Activated CD4-positive, alpha-beta T cell treated with anti-CD3 and anti-CD28 coated beads, Interleukin-2, Interleukin-4, amounts not matched to agents 100 ng/mL and 50 ng/mL, durations not matched to agents 16 hours and 8 hours (primary cell): Measurements from ENCODE around the gene PRKG1.

Experiments used
- DNase-seq: peaks from one replicate; pipeline ENCODE4 v3.0.0-alpha.2; 2020; ENCODE audit warnings: low spot score

PRKG1 gene

DNA sequence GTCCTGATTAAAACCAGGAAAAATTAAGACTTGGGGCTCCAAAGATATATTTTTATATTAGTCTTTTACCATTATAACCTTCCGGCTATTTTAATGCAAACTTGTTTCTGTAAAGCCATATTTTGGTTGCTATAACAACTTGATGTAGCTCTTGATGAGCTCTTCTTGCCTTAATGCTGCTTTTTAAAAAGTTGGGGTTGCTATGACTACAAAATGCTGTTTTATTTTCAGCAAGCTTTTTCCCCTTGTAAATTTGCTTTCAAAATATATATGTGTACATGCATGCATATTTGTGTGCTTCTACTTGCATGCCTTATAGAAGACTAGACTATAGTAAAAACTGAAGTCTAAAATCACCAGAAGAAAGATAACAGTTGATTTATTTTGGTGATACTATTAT lies 525.4 kb downstream of the PRKG1 start:
- no peak for DNase-seq

DNA sequence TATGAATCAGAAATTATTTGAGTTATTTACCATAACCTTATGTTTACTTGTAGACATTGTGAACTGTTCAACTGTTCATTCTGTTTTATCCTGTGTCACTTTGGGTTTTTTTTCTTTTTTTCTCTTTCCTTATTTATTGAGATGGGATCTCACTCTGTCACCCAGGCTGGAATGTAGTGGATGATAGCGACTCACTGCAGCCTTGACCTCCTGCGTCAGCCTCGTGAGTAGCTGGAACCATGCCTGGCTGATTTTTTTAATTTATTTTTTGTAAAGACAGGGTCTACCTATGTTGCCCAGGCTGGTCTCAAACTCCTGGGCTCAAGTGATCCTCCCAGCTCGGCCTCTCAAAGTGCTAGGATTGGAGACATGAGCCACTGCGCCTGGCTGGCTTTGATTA lies 528.0 kb downstream of the PRKG1 start:
- DNase-seq: no peak

DNA sequence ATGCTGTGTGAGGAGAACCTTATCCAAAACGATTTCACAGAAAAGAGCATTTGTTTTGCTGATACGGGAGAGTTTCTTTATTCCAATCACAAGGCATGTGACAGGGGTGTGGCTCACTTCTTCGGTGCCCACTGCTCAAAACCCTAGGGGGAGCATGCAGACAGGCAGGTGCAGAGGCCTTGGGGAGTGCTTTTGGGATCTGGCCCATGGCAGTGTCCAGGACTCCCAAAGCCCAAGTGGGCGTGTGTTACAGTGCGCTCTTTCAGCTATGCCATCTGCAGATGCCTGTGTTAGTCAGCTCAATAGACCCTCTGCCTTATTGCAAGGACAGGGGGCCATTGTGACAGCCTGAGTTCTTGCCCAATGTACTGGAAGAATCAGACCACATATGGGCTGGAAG lies 530.3 kb downstream of the PRKG1 start:
- no peak for DNase-seq

- DNase-seq: no peak
Measured at GRCh38 chr10:51606825-51607462, 532.7 kb downstream of the PRKG1 start.

DNA sequence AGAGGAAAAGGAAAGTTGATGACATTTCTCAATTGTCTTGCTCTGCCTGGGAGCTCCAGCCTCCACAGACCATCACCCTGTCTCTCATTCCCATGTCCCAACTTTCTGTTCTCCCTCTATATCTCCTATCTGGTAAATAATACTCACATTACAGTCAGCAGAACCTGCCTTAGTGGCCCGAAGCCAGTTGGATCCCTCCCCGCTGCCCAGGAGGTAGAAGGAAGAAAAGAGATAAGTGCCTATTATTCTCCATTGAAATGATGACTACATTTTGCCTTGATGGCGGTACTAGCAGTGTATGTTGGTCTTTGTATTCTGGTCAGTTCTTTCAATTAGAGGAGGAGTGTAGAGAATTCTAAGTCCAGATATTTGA lies 533.2 kb downstream of the PRKG1 start:
- DNase-seq: no peak

DNA sequence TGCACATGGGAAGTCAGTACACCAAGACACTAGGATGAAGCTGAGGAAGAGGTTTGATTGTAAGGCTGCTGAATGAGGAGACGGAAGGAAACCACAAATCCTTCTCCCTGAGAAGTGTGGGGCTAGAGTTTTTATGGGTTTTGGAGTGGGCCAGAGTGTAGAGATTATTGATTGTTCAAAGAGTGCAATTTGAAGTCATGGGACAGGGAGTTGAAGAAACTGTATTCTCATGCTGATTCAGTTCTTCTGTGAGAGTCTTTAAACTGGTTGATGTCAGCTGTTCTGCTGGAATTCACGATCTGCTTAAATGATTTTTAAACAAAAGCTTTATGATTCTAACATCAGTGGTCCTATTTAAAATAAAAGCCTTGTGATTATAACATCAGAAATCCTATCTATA lies 533.9 kb downstream of the PRKG1 start:
- no peak for DNase-seq

GRCh38 chr10:51615764-51616298 lies 541.5 kb downstream of the PRKG1 start:
- no peak for DNase-seq

DNA sequence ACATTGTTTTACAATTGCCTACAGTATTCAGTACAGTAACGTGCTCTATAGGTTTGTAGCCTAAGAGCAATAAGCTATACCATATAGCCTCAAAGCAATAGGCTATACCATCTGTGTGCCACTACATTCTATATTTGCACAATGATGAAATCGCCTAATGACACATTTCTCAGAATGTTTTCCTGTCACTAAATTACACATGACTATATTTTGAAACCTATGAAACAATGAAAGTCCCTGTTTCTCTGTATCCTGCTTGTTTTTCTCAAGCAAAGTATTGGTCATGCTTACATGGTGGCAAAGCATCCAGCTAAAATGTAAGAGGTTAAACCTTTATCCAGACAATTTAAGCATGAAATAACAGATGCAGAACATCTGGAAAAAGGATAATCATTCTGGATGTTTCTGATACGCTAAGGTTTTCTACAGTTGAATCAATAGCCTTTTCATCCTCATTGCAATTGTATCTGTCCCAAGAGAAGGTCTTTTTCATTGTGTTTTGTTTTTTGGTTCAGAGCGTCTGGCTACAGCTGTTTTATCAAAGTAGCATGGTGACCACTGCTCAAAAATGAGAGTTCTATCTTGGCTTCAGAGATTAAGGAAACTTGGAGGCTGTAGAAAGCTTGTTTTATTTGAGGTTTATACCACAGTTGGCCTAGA lies 543.4 kb downstream of the PRKG1 start:
- peak; percentile 1 for DNase-seq

- no peak for DNase-seq
Measured at GRCh38 chr10:51619365-51619764, 545.1 kb downstream of the PRKG1 start.

DNA sequence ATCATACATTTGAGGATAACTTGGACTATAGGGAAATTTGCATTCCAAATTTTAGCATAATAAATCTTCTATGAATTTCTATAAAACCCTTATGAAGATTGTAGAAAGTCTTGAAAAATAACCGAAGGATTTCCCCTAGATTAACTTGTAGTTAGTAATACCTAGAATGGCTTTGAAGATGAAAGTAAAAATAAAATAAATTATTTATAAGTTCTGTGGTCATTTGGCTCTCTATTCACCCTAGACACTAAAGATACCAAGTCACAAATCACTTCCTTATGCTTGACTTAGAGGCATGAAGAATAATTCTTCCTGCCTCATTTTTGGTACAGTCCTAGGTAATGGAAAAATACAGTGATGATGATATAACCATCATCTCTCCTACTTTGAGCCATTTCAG lies 545.8 kb downstream of the PRKG1 start:
- no peak for DNase-seq

- no peak for DNase-seq
Measured at GRCh38 chr10:51624013-51624412, 549.7 kb downstream of the PRKG1 start.

DNA sequence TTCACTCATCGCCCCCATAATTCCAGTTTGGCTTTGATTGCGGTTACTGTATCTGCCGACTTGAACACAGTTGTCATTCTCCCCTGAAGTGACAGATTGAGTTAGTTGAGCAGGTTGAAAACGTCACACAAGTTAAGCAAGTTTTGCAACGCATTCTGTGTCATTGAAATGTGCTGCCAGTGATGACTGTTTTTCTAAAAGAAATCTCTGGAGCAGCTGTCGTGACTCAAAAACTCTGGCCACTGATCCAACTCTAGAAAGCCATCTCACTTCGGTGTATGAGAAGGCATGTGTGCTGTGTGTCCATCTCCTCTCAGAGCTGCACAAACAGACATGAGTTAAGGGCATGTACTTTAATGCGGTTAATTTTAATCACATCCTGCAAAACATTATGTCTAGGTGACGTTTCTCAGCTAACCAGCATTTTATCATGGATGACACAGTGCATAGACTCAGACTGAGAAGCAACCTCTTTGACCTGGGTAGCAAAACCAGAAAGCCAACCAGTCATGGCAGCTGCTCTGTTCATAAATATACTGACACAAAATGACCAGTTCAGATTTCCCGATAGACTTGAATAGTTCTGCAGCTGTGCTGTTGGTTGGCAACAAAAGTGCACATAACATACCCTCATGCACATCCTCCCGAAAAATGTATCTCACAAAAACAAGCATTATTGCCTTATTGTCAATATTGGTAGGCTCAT lies 555.8 kb downstream of the PRKG1 start:
- DNase-seq: no peak

- DNase-seq: no peak
Measured at GRCh38 chr10:51630640-51631005, 556.3 kb downstream of the PRKG1 start.

GRCh38 chr10:51635436-51635835 lies 561.1 kb downstream of the PRKG1 start:
- DNase-seq: no peak

DNA sequence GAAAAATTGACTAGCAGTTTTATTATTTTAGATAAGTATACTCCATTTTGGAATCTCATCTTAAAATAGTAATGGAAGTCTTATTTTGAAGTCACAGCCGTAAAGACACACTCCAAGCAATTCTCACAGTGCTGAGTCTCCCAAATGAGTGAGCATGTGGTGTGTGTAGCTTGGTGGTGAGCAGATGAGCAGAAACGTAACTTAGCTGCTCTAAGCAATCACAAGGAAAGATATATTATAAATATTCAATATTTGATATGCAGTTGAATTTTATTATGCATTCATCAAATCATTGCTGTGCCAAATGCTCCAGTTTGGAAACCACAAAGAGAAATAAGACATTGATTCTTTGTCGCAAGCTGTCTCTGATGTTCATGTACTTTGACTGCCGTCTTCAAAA lies 563.9 kb downstream of the PRKG1 start:
- no peak for DNase-seq

DNA sequence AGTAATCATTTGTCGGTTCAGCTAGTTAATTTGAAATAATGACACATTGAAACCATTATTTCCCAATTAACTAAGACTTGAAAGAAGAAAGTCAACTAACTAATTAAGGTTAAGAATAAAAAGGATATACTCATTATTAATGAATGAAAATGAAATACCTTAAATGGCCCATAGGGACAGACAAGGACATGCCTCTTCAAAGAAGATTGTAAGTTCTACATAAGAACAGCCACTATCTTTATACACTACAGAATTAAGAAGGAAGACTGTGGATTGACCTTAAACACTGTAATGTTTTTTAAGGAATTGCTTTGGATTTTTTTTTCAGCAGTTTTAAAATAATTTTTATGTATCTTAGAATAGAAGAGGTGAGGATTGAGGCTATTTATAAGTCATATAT lies 564.5 kb downstream of the PRKG1 start:
- no peak for DNase-seq

GRCh38 chr10:51640120-51640819 lies 566.0 kb downstream of the PRKG1 start:
- DNase-seq: no peak

DNA sequence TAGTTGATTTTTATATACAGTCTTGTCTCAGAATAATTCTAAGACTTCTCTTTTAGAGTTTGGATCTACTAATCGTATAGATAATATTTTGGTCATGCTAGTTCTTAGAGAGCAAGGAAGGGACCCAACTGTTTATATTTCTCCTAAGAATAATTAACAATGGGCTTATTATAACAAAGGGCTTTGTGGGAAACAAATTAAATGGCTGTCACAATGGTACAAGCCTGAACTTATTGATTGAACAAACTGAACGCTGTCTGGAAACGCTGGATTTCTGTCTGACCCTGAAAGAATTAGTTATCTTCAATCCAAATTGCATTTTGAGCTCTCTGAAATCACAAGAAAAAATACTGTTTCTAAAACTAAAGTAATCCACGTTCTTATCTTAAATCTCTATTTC lies 568.3 kb downstream of the PRKG1 start:
- DNase-seq: no peak

- DNase-seq: no peak
Measured at GRCh38 chr10:51643734-51644133, 569.4 kb downstream of the PRKG1 start.

DNA sequence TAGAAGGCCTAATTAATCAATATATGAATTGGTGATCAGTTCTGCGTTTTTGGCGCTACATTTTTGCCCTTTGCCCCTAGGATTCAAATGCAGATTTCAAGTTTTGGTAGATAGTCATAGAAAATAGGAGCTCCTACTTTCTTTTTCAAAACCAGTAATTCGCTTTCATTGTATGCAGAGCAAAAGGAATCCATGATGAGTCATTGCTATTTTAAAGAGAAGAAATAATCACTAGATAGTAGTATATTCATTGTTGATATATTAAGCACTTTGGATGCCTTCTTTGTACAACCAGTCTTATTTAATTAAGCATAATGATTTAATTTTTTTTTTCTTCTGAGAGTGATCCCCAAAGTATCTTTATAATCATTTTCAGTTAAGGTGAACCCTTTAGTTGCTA lies 574.8 kb downstream of the PRKG1 start:
- DNase-seq: no peak

GRCh38 chr10:51651063-51651462 lies 576.8 kb downstream of the PRKG1 start:
- DNase-seq: no peak

DNA sequence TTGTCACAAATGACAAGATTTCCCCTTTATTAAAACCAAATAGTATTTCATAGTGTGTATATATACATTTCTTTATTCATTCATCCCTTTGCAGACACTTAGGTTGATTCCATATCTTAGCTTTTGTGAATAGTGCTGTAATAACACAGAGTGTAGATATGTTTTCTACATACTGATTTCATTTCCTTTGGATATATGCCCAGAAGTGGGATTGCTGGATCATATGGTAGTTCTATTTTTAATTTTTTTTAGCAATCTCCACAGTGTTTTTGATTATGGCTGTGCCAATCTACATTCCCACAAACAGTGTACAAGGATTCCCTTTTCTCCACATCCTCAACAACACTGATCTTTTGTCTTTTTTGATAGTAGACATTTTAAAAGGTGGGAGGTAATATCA lies 578.7 kb downstream of the PRKG1 start:
- DNase-seq: no peak

GRCh38 chr10:51654918-51655317 lies 580.6 kb downstream of the PRKG1 start:
- DNase-seq: no peak
